Measurements from ENCODE around the gene PSMB10.

The PSMB10 gene

GRCh38 chr16:67977005-67977404 lies 40.4 kb upstream of the PSMB10 start:
- TF ChIP-seq ZNF23 (tag by site-specific recombination; IDR thresholded peaks at IDR 0.05; ENCODE audit: borderline replicate concordance) (no peak), ZNF404 (tag by site-specific recombination; IDR thresholded peaks at IDR 0.05) (no peak)
- TF ChIP-seq, protein P1, sequence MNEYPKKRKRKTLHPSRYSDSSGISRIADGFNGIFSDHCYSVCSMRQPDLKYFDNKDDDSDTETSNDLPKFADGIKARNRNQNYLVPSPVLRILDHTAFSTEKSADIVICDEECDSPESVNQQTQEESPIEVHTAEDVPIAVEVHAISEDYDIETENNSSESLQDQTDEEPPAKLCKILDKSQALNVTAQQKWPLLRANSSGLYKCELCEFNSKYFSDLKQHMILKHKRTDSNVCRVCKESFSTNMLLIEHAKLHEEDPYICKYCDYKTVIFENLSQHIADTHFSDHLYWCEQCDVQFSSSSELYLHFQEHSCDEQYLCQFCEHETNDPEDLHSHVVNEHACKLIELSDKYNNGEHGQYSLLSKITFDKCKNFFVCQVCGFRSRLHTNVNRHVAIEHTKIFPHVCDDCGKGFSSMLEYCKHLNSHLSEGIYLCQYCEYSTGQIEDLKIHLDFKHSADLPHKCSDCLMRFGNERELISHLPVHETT (tag by site-specific recombination; IDR thresholded peaks at IDR 0.05) = no peak
- TF ChIP-seq, protein P2, sequence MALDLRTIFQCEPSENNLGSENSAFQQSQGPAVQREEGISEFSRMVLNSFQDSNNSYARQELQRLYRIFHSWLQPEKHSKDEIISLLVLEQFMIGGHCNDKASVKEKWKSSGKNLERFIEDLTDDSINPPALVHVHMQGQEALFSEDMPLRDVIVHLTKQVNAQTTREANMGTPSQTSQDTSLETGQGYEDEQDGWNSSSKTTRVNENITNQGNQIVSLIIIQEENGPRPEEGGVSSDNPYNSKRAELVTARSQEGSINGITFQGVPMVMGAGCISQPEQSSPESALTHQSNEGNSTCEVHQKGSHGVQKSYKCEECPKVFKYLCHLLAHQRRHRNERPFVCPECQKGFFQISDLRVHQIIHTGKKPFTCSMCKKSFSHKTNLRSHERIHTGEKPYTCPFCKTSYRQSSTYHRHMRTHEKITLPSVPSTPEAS (tag by site-specific recombination; IDR thresholded peaks at IDR 0.05) = no peak
- Histone ChIP-seq H3K9me3 (ENCODE audit: control insufficient read depth, insufficient read depth, low read depth, low read length) (no peaks in the 10 kb centered on the region), H3K27ac (ENCODE audit: extremely low read depth, low read depth, low read length) (no peak overlapping the region), H3K36me3 (ENCODE audit: control insufficient read depth in 2 of 2, insufficient read depth in 1 of 2, low read length in 2 of 2) (no peaks in the 10 kb centered on the region), H3K4me1 (ENCODE audit: control insufficient read depth, insufficient read depth, low read length) (no peaks in the 10 kb centered on the region), H3K4me3 (ENCODE audit: low read depth, low read length) (no peak overlapping the region)
- POLR2A ChIA-PET = no interaction called here
- CTCF ChIA-PET = interaction anchor here (0.7 kb wide), 1 partner anchor 87 kb away, joined by 3 read pairs; no protein-coding TSS in a partner anchor

DNA sequence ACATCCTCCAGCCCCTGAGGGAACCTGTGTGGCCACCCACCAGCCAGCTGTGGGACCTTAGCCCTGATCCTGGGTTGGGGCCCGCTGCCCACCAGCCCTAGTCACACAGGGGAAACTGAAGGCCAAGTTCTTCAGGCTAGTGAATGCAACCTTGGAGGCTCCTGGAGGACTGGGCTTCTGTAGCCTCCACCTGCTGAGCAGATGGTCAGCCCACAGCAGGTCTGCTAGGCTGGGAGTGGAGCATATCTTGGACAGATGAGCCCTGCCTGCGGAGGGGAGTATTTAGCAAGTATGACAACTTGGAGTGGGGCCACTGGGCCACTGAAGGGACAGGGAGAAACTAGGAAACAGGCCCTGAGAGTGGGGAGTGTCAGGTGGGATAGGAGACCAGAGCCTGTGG lies 39.6 kb upstream of the PSMB10 start:
- ChIA-PET CTCF (no interaction called here), POLR2A (no interaction called here)
- no peak overlapping the region for H3K4me3 ChIP-seq (ENCODE audit: low read depth, low read length)
- no peaks in the 10 kb centered on the region for H3K4me1 ChIP-seq (ENCODE audit: control insufficient read depth, insufficient read depth, low read length)
- TF ChIP-seq ZNF174 (tag by site-specific recombination; IDR thresholded peaks at IDR 0.05) (no peak), ZNF600 (tag by site-specific recombination; IDR thresholded peaks at IDR 0.05) (no peak), TCF7L2 (IDR thresholded peaks at IDR 0.05; ENCODE audit: borderline replicate concordance, low read depth, low read length) (no peak), ZNF548 (tag by site-specific recombination; IDR thresholded peaks at IDR 0.05) (no peak), ZNF777 (tag by site-specific recombination; IDR thresholded peaks at IDR 0.05; ENCODE audit: borderline replicate concordance) (no peak), ZNF404 (tag by site-specific recombination; IDR thresholded peaks at IDR 0.05) (no peak), ZNF19 (tag by site-specific recombination; IDR thresholded peaks at IDR 0.05; ENCODE audit: low read depth) (no peak), OVOL3 (tag by site-specific recombination; IDR thresholded peaks at IDR 0.05) (no peak), SCRT1 (tag by site-specific recombination; IDR thresholded peaks at IDR 0.05; ENCODE audit: borderline replicate concordance) (no peak), ZBTB21 (tag by site-specific recombination; IDR thresholded peaks at IDR 0.05) (no peak), ZNF16 (tag by site-specific recombination; IDR thresholded peaks at IDR 0.05; ENCODE audit: low read depth) (no peak), YY1 (tag by site-specific recombination; IDR thresholded peaks at IDR 0.05) (no peak)
- TF ChIP-seq, protein P3, sequence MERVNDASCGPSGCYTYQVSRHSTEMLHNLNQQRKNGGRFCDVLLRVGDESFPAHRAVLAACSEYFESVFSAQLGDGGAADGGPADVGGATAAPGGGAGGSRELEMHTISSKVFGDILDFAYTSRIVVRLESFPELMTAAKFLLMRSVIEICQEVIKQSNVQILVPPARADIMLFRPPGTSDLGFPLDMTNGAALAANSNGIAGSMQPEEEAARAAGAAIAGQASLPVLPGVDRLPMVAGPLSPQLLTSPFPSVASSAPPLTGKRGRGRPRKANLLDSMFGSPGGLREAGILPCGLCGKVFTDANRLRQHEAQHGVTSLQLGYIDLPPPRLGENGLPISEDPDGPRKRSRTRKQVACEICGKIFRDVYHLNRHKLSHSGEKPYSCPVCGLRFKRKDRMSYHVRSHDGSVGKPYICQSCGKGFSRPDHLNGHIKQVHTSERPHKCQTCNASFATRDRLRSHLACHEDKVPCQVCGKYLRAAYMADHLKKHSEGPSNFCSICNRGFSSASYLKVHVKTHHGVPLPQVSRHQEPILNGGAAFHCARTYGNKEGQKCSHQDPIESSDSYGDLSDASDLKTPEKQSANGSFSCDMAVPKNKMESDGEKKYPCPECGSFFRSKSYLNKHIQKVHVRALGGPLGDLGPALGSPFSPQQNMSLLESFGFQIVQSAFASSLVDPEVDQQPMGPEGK (tag by site-specific recombination; IDR thresholded peaks at IDR 0.05) = no peak
- TF ChIP-seq, protein P4, sequence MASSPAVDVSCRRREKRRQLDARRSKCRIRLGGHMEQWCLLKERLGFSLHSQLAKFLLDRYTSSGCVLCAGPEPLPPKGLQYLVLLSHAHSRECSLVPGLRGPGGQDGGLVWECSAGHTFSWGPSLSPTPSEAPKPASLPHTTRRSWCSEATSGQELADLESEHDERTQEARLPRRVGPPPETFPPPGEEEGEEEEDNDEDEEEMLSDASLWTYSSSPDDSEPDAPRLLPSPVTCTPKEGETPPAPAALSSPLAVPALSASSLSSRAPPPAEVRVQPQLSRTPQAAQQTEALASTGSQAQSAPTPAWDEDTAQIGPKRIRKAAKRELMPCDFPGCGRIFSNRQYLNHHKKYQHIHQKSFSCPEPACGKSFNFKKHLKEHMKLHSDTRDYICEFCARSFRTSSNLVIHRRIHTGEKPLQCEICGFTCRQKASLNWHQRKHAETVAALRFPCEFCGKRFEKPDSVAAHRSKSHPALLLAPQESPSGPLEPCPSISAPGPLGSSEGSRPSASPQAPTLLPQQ (tag by site-specific recombination; IDR thresholded peaks at IDR 0.05) = no peak
- H3K27ac ChIP-seq (ENCODE audit: extremely low read depth, low read depth, low read length) = no peak overlapping the region
- H3K36me3 ChIP-seq (ENCODE audit: control insufficient read depth in 2 of 2, insufficient read depth in 1 of 2, low read length in 2 of 2) = no peaks in the 10 kb centered on the region
- H3K9me3 ChIP-seq (ENCODE audit: control insufficient read depth, insufficient read depth, low read depth, low read length) = no peaks in the 10 kb centered on the region
